NCI-H345 (cell line): ENCODE data around the gene FIGLA.
"Not testable (repeated sequence)": the region's sequence is repeated elsewhere in the genome, so short reads cannot be mapped to it uniquely, and the experiment has no call there.

ENCODE experiments used
- DNase-seq: peaks from one replicate; lab custom pipeline; 2025; lab: John Stamatoyannopoulos, UW

The FIGLA gene

DNA sequence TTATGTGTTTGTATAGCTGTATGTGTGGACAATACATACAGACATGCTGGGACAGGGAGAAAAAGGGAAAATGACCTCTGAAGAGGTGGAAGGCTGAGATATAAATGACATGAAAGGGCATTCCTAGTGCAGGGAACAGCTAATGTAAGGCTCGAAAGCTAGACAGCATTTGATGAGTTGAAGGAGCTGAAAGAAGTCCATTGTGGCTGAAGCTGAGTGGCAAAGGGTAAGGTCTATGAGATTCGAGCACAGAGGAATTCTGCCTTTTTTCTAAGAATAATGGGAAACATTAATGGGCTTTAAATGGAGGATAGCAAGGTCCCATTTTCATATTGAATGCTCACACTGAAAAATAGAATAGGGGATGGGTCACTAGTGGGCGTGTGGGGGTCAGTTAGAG is 46.0 kb downstream of the FIGLA start:
- no peak for DNase-seq

- no peak for DNase-seq
Observed at GRCh38 chr2:70743677-70744076, 46.8 kb downstream of the FIGLA start.

GRCh38 chr2:70743068-70743467 is 47.4 kb downstream of the FIGLA start:
- DNase-seq = no peak

DNA sequence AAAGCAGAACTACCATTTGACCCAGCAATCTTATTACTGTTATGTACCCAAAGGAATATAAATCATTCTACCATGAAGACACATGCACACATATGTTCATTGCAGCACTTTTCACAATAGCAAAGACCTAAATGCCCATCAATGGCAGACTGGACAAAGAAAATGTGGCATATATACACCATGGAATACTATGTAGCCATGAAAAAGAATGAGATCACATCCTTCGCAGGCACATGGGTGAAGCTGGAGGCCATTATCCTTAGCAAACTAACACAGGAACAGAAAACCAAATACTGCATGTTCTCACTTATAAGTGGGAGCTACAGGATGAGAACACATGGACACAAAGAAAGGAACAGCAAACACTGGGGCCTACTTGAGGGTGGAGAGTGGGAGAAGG is 51.0 kb downstream of the FIGLA start:
- not testable (repeated sequence) for DNase-seq

GRCh38 chr2:70738159-70738558 is 52.3 kb downstream of the FIGLA start:
- DNase-seq = no peak

- DNase-seq = no peak
Observed at GRCh38 chr2:70735071-70735470, 55.4 kb downstream of the FIGLA start.

GRCh38 chr2:70733646-70734180 is 56.7 kb downstream of the FIGLA start:
- no peak for DNase-seq

DNA sequence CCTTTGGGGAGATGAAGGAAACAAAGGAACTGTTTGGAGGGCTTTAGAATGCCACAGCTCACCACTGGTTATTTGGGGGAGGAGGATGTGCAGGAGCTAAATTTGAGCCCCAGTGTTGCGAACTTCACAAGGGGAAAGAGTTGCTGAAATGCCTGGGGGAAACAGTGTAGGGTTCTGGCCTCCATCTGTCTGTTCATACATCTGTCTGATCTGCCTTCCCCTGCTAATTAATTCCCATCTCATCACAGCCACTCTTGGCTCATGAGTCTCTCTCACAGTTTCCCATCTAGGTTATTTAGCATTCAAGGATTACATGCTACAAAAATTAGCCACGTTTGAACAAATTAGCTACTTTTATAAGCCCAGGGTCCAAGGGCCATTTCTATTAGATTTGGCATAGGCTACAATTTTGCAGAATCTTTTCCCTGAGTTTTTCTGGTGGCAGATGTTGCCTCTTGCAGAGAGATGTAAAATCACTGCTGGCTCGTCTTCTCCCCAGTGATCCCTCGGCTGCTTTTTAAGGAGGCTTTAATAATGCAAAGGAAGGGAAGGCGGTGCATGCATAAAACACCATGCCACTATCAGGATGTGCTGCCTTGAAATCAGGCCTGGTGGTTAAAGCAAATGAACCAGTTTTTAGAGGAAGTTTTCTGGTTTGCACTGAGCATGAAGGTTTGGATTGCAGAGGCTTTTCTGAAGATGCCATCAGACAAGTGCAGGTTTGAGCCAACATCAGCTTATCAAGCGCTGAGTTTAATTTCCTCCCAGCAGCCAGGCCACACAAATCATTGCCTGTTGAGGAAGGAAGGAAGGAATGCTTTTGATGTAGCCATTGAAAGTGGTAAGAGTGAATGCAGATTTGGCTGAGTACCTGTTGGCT is 57.4 kb downstream of the FIGLA start:
- DNase-seq = no peak

- DNase-seq = no peak
Observed at GRCh38 chr2:70730730-70731129, 59.7 kb downstream of the FIGLA start.

DNA sequence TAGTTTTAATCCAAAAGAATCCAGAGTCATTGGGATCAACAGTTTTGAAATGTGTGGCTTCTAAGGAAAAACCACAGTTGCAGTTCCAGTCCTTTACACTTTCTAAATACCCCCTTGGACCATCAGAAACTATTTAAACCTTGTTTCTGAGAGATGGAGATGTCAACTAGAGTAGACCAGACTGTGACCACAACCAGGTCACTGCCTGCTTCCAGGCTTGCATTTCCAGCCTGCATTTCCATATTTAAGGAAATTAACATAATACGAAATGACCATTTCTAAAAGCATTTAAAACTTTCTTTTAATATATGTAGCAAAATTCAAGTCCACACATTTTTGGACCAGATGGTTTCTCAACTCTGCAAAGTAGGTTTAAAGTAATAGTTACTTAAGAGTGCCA is 60.8 kb downstream of the FIGLA start:
- DNase-seq = no peak

DNA sequence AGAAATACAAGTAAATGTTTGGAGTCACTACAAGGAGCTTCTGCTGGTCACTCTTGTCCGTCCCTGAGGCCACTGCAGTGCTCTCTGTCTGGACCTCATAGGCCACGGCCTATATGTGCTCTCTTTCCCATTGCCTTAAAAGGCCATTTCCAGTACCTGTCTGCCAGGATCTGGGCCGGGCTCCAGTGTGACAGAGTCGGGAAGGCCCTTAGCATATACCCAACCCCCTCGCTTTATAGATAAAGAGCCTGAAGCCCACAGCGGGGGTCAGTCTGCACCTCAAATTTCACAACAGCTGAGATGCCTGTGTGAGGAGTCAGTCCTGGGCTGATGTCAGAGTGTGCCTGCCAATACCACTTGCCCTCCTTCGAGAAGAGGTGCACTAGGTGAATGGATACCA is 62.3 kb downstream of the FIGLA start:
- no peak for DNase-seq
